PFSK-1 (cell line): ENCODE data around the gene PTMS.

ENCODE experiments used
- POLR2AphosphoS5 ChIP-seq: IDR thresholded peaks from 2 replicates; pipeline ENCODE4 v1.6.1; 2012; ENCODE audit warnings: low read depth, mild to moderate bottlenecking, control low read depth, low read length, moderate library complexity
- SIN3A ChIP-seq: IDR thresholded peaks from 2 replicates; pipeline ENCODE4 v1.6.1; 2012; ENCODE audit warnings: mild to moderate bottlenecking, low read length, moderate library complexity, borderline replicate concordance; ENCODE audit not compliant: insufficient read depth
- TF ChIP-seq, protein P1 (sequence below), 2 experiments: IDR thresholded peaks; 2 replicates each; pipeline versions ENCODE4 v1.6.1 to v1.8.0; 2011 to 2012; ENCODE audit warnings: low read depth in 2 of 2, low read length in 2 of 2, control low read depth in 1 of 2, inconsistent platforms in 1 of 2, mild to moderate bottlenecking in 1 of 2, moderate library complexity in 1 of 2; ENCODE audit not compliant: insufficient read depth in 1 of 2

DNA sequence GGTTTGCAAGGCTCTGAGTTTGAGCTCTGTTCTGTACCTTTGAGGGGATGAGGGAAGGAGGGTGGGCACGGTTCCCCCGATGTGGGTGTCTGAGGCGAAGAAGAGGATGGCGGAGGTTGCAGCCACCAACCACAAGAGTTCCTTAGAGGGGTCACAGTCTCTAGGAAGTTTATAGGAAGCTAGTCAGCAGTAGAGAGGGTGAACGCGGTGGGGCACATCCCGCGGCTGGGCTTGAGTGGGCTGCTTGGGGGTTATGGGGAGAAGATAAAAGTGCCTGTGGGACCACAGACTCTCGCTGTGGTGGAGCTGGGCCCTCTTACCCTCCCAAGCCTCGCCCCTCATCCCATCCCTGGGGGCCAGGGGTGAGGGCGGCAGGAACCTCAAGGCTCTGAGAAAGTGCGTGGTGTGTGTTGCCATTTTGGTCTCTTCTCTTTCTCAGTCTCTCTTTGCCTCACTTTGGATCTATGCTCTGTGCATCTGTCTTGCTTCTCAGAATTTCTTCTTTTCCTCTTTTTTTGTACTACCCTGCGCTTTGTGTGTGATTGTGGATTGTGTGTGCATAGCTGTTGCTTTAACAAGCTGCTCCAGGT lies 25.9 kb downstream of the PTMS start:
- TF ChIP-seq, protein P1, sequence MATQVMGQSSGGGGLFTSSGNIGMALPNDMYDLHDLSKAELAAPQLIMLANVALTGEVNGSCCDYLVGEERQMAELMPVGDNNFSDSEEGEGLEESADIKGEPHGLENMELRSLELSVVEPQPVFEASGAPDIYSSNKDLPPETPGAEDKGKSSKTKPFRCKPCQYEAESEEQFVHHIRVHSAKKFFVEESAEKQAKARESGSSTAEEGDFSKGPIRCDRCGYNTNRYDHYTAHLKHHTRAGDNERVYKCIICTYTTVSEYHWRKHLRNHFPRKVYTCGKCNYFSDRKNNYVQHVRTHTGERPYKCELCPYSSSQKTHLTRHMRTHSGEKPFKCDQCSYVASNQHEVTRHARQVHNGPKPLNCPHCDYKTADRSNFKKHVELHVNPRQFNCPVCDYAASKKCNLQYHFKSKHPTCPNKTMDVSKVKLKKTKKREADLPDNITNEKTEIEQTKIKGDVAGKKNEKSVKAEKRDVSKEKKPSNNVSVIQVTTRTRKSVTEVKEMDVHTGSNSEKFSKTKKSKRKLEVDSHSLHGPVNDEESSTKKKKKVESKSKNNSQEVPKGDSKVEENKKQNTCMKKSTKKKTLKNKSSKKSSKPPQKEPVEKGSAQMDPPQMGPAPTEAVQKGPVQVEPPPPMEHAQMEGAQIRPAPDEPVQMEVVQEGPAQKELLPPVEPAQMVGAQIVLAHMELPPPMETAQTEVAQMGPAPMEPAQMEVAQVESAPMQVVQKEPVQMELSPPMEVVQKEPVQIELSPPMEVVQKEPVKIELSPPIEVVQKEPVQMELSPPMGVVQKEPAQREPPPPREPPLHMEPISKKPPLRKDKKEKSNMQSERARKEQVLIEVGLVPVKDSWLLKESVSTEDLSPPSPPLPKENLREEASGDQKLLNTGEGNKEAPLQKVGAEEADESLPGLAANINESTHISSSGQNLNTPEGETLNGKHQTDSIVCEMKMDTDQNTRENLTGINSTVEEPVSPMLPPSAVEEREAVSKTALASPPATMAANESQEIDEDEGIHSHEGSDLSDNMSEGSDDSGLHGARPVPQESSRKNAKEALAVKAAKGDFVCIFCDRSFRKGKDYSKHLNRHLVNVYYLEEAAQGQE (IDR thresholded peaks at IDR 0.05; ENCODE audit: insufficient read depth in 1 of 2, low read depth in 2 of 2, low read length in 2 of 2), result no peak
- TF ChIP-seq POLR2AphosphoS5, result no peak
- TF ChIP-seq SIN3A, result no peak
